ENCODE data around the gene TALDO1.
A peak's percentile ranks its signal among the peaks of the same experiment; 100 is the strongest.

The TALDO1 gene

DNA sequence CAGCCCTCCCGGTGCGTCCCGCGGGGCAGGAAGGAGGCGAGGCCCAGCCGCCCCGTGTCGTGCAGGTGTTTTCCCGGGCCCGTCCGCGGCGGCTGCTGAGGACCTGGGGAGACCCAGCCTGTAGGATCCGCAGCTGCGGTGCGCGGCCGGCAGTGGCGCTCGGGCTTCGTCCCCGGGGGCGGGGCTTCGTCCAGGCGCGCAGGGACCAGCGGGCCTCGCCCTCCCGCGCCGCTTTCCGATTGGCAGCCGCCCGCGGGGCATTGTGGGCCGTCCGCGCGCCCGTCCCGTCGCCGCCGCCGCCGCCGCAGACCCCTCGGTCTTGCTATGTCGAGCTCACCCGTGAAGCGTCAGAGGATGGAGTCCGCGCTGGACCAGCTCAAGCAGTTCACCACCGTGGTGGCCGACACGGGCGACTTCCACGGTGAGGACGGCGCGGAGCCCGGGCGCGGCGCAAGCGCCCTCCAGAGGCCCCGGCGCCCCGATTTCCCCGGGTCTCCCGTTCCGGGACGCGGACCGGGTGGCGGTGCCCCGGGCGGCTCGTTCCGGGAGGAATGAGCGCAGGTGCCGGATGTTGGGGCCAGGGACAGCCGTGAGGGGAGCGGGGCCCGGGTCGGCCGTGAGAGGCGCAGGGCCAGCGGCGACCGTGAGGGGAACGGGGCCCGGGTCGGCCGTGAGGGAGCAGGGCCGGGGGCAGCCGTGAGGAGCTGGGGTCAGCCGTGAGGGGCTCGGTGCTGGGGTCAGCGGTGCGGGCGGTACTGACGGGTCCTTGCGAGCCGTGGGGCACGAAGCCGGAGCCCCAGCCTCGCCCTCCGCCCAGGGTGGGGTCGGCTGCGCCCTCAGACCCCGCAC lies at the start of gene TALDO1:
TALDO1 (plus strand) TSS at position 307 of the 849 bp plus-strand sequence; CDS start at position 325, 18 bp downstream.
- Histone ChIP-seq H3K36me3 (replicated peaks; ENCODE audit: insufficient read depth, low read length) (no peaks in the 10 kb centered on the region), H3F3A (ENCODE audit: insufficient read depth, low read length) (peaks cover 13% of the 10 kb centered on the region), H3K79me2 (ENCODE audit: low read length) (peaks cover 50% of the 10 kb centered on the region), H3K9me3 (replicated peaks; ENCODE audit: insufficient read depth, low read length) (no peaks in the 10 kb centered on the region), H3K9ac (ENCODE audit: low read length) (peak within 1 kb of the TSS; percentile 91), H2AFZ (ENCODE audit: low read length) (peak within 1 kb of the TSS; percentile 96), H3K9me2 (replicated peaks; ENCODE audit: insufficient read depth, low read length) (no peaks in the 10 kb centered on the region), H4K20me1 (ENCODE audit: insufficient read depth, low read length) (no peaks in the 10 kb centered on the region), H3K27me3 (replicated peaks; ENCODE audit: insufficient read depth, low read length) (no peaks in the 10 kb centered on the region), H3K27ac (ENCODE audit: low read length) (peak within 1 kb of the TSS; percentile 81), H3K4me3 (ENCODE audit: low read length) (peak within 1 kb of the TSS; percentile 75), H3K4me1 (ENCODE audit: low read length) (no peaks in the 10 kb centered on the region), H3K4me2 (ENCODE audit: low read depth, low read length) (peak within 1 kb of the TSS; percentile 100)
- peak; percentile 95 for DNase-seq
- no peak for TF ChIP-seq EZH2 (optimal IDR thresholded peaks at IDR 0.05; ENCODE audit: low read depth, low read length)
- TF ChIP-seq, protein P1, sequence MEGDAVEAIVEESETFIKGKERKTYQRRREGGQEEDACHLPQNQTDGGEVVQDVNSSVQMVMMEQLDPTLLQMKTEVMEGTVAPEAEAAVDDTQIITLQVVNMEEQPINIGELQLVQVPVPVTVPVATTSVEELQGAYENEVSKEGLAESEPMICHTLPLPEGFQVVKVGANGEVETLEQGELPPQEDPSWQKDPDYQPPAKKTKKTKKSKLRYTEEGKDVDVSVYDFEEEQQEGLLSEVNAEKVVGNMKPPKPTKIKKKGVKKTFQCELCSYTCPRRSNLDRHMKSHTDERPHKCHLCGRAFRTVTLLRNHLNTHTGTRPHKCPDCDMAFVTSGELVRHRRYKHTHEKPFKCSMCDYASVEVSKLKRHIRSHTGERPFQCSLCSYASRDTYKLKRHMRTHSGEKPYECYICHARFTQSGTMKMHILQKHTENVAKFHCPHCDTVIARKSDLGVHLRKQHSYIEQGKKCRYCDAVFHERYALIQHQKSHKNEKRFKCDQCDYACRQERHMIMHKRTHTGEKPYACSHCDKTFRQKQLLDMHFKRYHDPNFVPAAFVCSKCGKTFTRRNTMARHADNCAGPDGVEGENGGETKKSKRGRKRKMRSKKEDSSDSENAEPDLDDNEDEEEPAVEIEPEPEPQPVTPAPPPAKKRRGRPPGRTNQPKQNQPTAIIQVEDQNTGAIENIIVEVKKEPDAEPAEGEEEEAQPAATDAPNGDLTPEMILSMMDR (IDR thresholded peaks at IDR 0.05; ENCODE audit: low read length), result no peak
- TF ChIP-seq EZH2phosphoT487 (IDR thresholded peaks at IDR 0.05; ENCODE audit: low read length), result no peak

DNA sequence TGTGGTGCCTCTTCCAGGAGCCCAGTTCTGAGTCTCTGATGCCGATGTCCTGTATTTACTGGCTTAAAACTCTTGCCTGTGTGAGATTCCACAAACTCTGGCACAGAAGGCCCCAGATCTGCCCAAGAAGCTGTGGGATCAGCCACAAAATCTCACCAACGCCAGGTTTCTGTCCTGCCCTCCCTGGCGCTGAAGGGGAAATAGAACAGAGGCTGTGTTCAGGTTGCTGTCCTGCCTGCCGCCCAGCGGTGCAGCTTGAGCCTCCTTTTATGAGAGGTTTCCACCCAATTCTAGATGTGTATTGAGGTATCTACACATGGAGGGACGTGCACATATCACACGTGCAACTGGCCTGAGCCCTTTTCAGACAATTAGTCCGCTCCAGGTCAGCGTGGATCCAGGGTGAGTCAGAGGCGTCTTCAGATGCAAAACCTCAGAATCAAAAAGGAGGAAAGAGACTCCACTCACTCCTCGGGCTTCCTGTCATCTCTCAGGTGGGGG lies 49.4 kb upstream of the TALDO1 start:
- Histone ChIP-seq H3K9me2 (replicated peaks; ENCODE audit: insufficient read depth, low read length) (no peaks in the 10 kb centered on the region), H3K4me1 (ENCODE audit: low read length) (peaks cover 19% of the 10 kb centered on the region), H3K79me2 (ENCODE audit: low read length) (peaks cover 38% of the 10 kb centered on the region), H3K9ac (ENCODE audit: low read length) (no peak overlapping the region), H3K27ac (ENCODE audit: low read length) (no peak overlapping the region), H3K4me3 (ENCODE audit: low read length) (no peak overlapping the region), H3K27me3 (replicated peaks; ENCODE audit: insufficient read depth, low read length) (no peaks in the 10 kb centered on the region), H3F3A (ENCODE audit: insufficient read depth, low read length) (peaks cover 30% of the 10 kb centered on the region), H2AFZ (ENCODE audit: low read length) (no peak overlapping the region), H4K20me1 (ENCODE audit: insufficient read depth, low read length) (no peaks in the 10 kb centered on the region), H3K4me2 (ENCODE audit: low read depth, low read length) (no peak overlapping the region), H3K9me3 (replicated peaks; ENCODE audit: insufficient read depth, low read length) (no peaks in the 10 kb centered on the region), H3K36me3 (replicated peaks; ENCODE audit: insufficient read depth, low read length) (no peaks in the 10 kb centered on the region)
- DNase-seq, result no peak
- TF ChIP-seq, protein P1 (IDR thresholded peaks at IDR 0.05; ENCODE audit: low read length), result no peak
- TF ChIP-seq EZH2 (optimal IDR thresholded peaks at IDR 0.05; ENCODE audit: low read depth, low read length) (no peak), EZH2phosphoT487 (IDR thresholded peaks at IDR 0.05; ENCODE audit: low read length) (no peak)

DNA sequence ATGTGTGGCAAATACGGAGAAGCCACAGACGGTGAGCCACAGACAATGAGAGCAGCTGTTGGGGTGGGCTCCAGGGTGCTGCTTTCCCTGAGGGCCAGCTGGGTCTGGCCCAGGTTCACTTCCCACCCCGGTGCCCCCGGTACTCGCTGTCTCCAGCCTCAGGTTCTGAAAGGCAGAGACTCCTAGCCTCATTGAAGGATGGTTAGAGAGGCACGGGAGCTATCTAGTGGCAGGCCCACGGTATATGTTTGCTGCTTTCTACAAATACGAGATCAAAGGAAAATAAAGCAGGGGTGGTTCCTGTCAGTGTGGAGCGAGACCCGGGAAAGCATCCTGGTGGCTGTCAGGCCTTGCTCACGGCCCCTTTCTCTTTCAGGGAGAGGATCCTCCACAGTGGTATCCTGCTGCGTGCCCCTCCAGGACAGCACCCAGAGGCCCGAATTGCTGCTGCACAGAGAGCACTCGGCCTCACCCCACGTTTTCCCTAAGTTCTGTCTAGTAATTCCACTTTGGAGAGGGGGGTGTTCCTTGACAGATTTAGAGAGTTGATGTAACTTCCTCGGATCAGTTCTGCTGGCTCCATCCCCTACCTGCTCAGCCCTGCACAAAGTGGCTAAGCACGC lies 48.7 kb upstream of the TALDO1 start:
- H3K27me3 ChIP-seq (replicated peaks; ENCODE audit: insufficient read depth, low read length), result no peaks in the 10 kb centered on the region
- no peaks in the 10 kb centered on the region for H3K9me3 ChIP-seq (replicated peaks; ENCODE audit: insufficient read depth, low read length)
- H3K4me3 ChIP-seq (ENCODE audit: low read length), result no peak overlapping the region
- DNase-seq, result no peak
- H3K27ac ChIP-seq (ENCODE audit: low read length), result no peak overlapping the region
- H3K9ac ChIP-seq (ENCODE audit: low read length), result no peak overlapping the region
- H3K4me1 ChIP-seq (ENCODE audit: low read length), result peaks cover 12% of the 10 kb centered on the region
- H2AFZ ChIP-seq (ENCODE audit: low read length), result no peak overlapping the region
- H3K9me2 ChIP-seq (replicated peaks; ENCODE audit: insufficient read depth, low read length), result no peaks in the 10 kb centered on the region
- TF ChIP-seq EZH2phosphoT487 (IDR thresholded peaks at IDR 0.05; ENCODE audit: low read length), result no peak
- no peak for TF ChIP-seq EZH2 (optimal IDR thresholded peaks at IDR 0.05; ENCODE audit: low read depth, low read length)
- TF ChIP-seq, protein P1 (IDR thresholded peaks at IDR 0.05; ENCODE audit: low read length), result no peak
- H3K36me3 ChIP-seq (replicated peaks; ENCODE audit: insufficient read depth, low read length), result no peaks in the 10 kb centered on the region
- H4K20me1 ChIP-seq (ENCODE audit: insufficient read depth, low read length), result no peaks in the 10 kb centered on the region
- H3K4me2 ChIP-seq (ENCODE audit: low read depth, low read length), result no peak overlapping the region
- H3K79me2 ChIP-seq (ENCODE audit: low read length), result peaks cover 30% of the 10 kb centered on the region
- peaks cover 23% of the 10 kb centered on the region for H3F3A ChIP-seq (ENCODE audit: insufficient read depth, low read length)

All from MM.1S (cell line).